HG02870 (cell line): ENCODE data around the gene TMEM134.
"Not testable (repeated sequence)": the region's sequence is repeated elsewhere in the genome, so short reads cannot be mapped to it uniquely, and the experiment has no call there.

Experiments used
- ATAC-seq: cut with Tn5 transposase; IDR thresholded peaks from one replicate; pipeline ENCODE4 v1.9.1; 2021; ENCODE audit warnings: mild to moderate bottlenecking, moderate library complexity; ENCODE audit not compliant: unreplicated experiment

TMEM134 gene

GRCh38 chr11:67468759-67469507 lies at the start of gene TMEM134:
Gene TMEM134 (minus strand): TSS chr11:67469251. CDS start chr11:67469192, 59 bp downstream.
- ATAC-seq = peak; percentile 65

GRCh38 chr11:67517784-67518552 lies 48.9 kb upstream of the TMEM134 start:
- no peak for ATAC-seq

- ATAC-seq = no peak
Observed at GRCh38 chr11:67516806-67517205, 47.8 kb upstream of the TMEM134 start.

- ATAC-seq = no peak
Observed at GRCh38 chr11:67514116-67514515, 45.1 kb upstream of the TMEM134 start.

- not testable (repeated sequence) for ATAC-seq
Observed at GRCh38 chr11:67511558-67511957, 42.5 kb upstream of the TMEM134 start.

GRCh38 chr11:67510023-67510345 lies 40.9 kb upstream of the TMEM134 start:
- no peak for ATAC-seq

GRCh38 chr11:67508486-67509121 lies 39.6 kb upstream of the TMEM134 start:
- peak; percentile 36 for ATAC-seq

GRCh38 chr11:67507864-67508485 lies 38.9 kb upstream of the TMEM134 start, which contains the start of gene CDK2AP2:
Gene CDK2AP2 (minus strand): TSS chr11:67508162. CDS start chr11:67508082, 80 bp downstream.
- peak; percentile 64 for ATAC-seq

GRCh38 chr11:67507242-67507863 lies 38.3 kb upstream of the TMEM134 start:
- no peak for ATAC-seq

GRCh38 chr11:67506426-67507051 lies 37.5 kb upstream of the TMEM134 start:
- ATAC-seq = no peak

- no peak for ATAC-seq
Observed at GRCh38 chr11:67505605-67506396, 36.8 kb upstream of the TMEM134 start.

- no peak for ATAC-seq
Observed at GRCh38 chr11:67504950-67505581, 36.0 kb upstream of the TMEM134 start, which contains the start of gene PITPNM1. Gene PITPNM1 (minus strand): TSS chr11:67505363. CDS start chr11:67504180, 1,183 bp downstream.

- no peak for ATAC-seq
Observed at GRCh38 chr11:67504005-67504949, 35.2 kb upstream of the TMEM134 start.

GRCh38 chr11:67503119-67504004 lies 34.3 kb upstream of the TMEM134 start:
- no peak for ATAC-seq

GRCh38 chr11:67502328-67502979 lies 33.4 kb upstream of the TMEM134 start:
- no peak for ATAC-seq

- ATAC-seq = no peak
Observed at GRCh38 chr11:67501854-67502253, 32.8 kb upstream of the TMEM134 start.
